A549 (cell line): ENCODE measurements around the gene TNFRSF19.

ENCODE experiments used
- BHLHE40 ChIP-seq: IDR thresholded peaks from 2 replicates; pipeline ENCODE4 v1.6.1; 2012; ENCODE audit warnings: low read depth, low read length, inconsistent platforms
- CEBPB ChIP-seq, 2 experiments: fragments of >200 bp in 1 of 2; sonication (Bioruptor Twin) in 1 of 2; formaldehyde crosslinking in 1 of 2; IDR thresholded peaks; 2 replicates each; pipeline ENCODE4 v1.6.1; 2012 to 2016
- EP300 ChIP-seq, 2 experiments: fragments of >200 bp; sonication (Bioruptor Twin); formaldehyde crosslinking; IDR thresholded peaks; 2 replicates in 1 of 2; 3 replicates in 1 of 2; pipeline ENCODE4 v1.6.1; 2016 to 2017
- GATA3 ChIP-seq: IDR thresholded peaks from 2 replicates; pipeline ENCODE4 v1.6.1; 2012; ENCODE audit warnings: borderline replicate concordance
- JUN ChIP-seq, 2 experiments: fragments of >200 bp; sonication (Bioruptor Twin); formaldehyde crosslinking; IDR thresholded peaks; 2 replicates in 1 of 2; 3 replicates in 1 of 2; pipeline ENCODE4 v1.6.1; 2016 to 2017
- MYC ChIP-seq: IDR thresholded peaks from 2 replicates; pipeline ENCODE4 v1.6.1; 2012; ENCODE audit warnings: mild to moderate bottlenecking, inconsistent platforms, low read length, improper control_type of control experiment, borderline replicate concordance
- NR3C1 ChIP-seq: fragments of >200 bp; sonication (Bioruptor Twin); formaldehyde crosslinking; IDR thresholded peaks from 3 replicates; pipeline ENCODE4 v1.6.1; 2017
- POLR2AphosphoS2 ChIP-seq: conservative IDR thresholded peaks from 2 replicates; pipeline ENCODE4 v1.6.1; 2012; ENCODE audit warnings: low read length, improper control_type of control experiment, inconsistent platforms
- RAD21 ChIP-seq, 2 experiments: fragments of >200 bp in 1 of 2; sonication (Bioruptor Twin) in 1 of 2; formaldehyde crosslinking in 1 of 2; IDR thresholded peaks in 1 of 2; conservative IDR thresholded peaks in 1 of 2; 2 replicates in 1 of 2; 3 replicates in 1 of 2; pipeline ENCODE4 v1.6.1; 2012 to 2018; ENCODE audit warnings: inconsistent platforms in 1 of 2
- REST ChIP-seq: fragments of 200-600 bp; sonication (generic); IDR thresholded peaks from 2 replicates; pipeline ENCODE4 v1.6.1; 2016; ENCODE audit warnings: antibody characterized with exemption, mild to moderate bottlenecking, moderate library complexity
- TF ChIP-seq, protein P1 (sequence below): fragments of >200 bp; sonication (Bioruptor Twin); formaldehyde crosslinking; IDR thresholded peaks from 3 replicates; pipeline ENCODE4 v1.5.1; 2016

DNA sequence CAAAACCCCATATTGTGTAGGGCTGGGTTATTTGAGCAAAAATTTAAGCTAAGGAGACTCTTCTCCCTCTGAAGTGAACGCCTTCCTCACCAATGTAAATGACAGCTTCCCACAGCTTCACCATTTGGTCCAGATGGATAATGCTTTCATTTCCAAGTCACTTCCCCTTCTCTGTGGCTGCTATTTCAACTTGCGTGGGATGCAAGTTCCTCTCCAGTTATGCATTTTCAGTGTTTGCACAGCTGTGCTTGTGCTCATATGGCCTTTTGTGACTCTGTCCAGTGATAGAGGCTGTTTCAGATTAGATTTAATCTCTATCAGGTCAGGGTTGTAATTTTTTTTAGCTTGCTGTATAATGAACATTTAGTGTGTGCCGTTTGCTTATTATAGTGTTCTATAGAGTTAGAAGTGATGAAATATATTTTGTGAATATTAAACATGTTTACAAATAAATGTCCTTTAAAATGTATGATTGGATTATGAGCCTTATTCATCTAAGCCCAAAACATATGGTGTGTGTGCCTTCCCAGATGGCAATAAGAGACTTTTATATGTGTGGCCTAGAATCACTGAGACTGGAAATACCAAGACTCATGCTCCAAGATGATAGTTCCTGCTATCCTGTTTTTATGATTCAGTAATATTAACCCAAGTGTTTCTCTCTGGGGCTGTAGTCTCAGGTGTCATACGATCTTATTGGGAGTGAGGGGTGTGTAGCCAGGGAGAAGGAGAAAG lies 86.6 kb downstream of the TNFRSF19 start:
- TF ChIP-seq RAD21 (conservative IDR thresholded peaks at IDR 0.05 in 1 of 2, IDR thresholded peaks at IDR 0.05 in 1 of 2) (no peak), JUN (IDR thresholded peaks at IDR 0.05) (no peak), REST (no peak), CEBPB (IDR thresholded peaks at IDR 0.05) (no peak), BHLHE40 (no peak), EP300 (IDR thresholded peaks at IDR 0.05) (no peak), POLR2AphosphoS2 (no peak), NR3C1 (no peak), GATA3 (no peak), MYC (no peak)
- TF ChIP-seq, protein P1, sequence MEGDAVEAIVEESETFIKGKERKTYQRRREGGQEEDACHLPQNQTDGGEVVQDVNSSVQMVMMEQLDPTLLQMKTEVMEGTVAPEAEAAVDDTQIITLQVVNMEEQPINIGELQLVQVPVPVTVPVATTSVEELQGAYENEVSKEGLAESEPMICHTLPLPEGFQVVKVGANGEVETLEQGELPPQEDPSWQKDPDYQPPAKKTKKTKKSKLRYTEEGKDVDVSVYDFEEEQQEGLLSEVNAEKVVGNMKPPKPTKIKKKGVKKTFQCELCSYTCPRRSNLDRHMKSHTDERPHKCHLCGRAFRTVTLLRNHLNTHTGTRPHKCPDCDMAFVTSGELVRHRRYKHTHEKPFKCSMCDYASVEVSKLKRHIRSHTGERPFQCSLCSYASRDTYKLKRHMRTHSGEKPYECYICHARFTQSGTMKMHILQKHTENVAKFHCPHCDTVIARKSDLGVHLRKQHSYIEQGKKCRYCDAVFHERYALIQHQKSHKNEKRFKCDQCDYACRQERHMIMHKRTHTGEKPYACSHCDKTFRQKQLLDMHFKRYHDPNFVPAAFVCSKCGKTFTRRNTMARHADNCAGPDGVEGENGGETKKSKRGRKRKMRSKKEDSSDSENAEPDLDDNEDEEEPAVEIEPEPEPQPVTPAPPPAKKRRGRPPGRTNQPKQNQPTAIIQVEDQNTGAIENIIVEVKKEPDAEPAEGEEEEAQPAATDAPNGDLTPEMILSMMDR, result no peak
